Aorta (tissue), 5 donors: Measurements from ENCODE around the gene THAP5. TPM values are rescaled to one million over a fixed set of nuclear protein-coding genes. Genes with fewer than 3 reads are reported as not detected.

Experiments
- ATAC-seq: fragments of 200-7000 bp; cut with Tn5 transposase; one replicate; pipeline ENCODE4 v1.9.1; 2022; ENCODE audit warnings: moderate library complexity; ENCODE audit not compliant: low FRiP score
- DNase-seq, 2 donors: peaks; one replicate each; pipeline ENCODE4 v3.0.0-alpha.2; 2020
- H3K27ac ChIP-seq, 2 donors: one replicate each; pipeline ENCODE4 v1.5.1; 2013; ENCODE audit warnings: low read length in 2 of 2, mild to moderate bottlenecking in 2 of 2, moderate library complexity in 2 of 2, control low read depth in 1 of 2, inconsistent platforms in 1 of 2, low read depth in 1 of 2
- H3K27me3 ChIP-seq, 2 donors: one replicate each; pipeline ENCODE4 v1.6.1; 2013; ENCODE audit warnings: control low read depth in 1 of 2, low read length in 1 of 2, mild to moderate bottlenecking in 1 of 2, moderate library complexity in 1 of 2; ENCODE audit not compliant: insufficient read depth in 2 of 2, control insufficient read depth in 1 of 2
- H3K36me3 ChIP-seq, 2 donors: one replicate each; pipeline ENCODE4 v1.6.1; 2013; ENCODE audit warnings: control low read depth in 1 of 2, low read length in 1 of 2, mild to moderate bottlenecking in 1 of 2; ENCODE audit not compliant: insufficient read depth in 2 of 2, control insufficient read depth in 1 of 2
- H3K4me1 ChIP-seq, 2 donors: one replicate each; pipeline ENCODE4 v1.6.1; 2013; ENCODE audit warnings: low read length in 2 of 2, control low read depth in 1 of 2, mild to moderate bottlenecking in 1 of 2, moderate library complexity in 1 of 2; ENCODE audit not compliant: insufficient read depth in 2 of 2, control insufficient read depth in 1 of 2
- H3K4me3 ChIP-seq, 2 donors: one replicate each; pipeline ENCODE4 v1.5.1; 2013; ENCODE audit warnings: low read length in 2 of 2, control low read depth in 1 of 2, mild to moderate bottlenecking in 1 of 2
- H3K9me3 ChIP-seq: one replicate; pipeline ENCODE4 v1.6.1; 2013; ENCODE audit warnings: mild to moderate bottlenecking, low read length; ENCODE audit not compliant: control insufficient read depth
- WGBS, 2 donors: extraction: QIAGEN DNeasy Blood & Tissue Kit; methylation state at CpG; one replicate each; pipeline ENCODE4 v1.1.7; 2013; 5-methylcytosine and 5-hydroxymethylcytosine counted together
- intact Hi-C, 2 donors: fragments of 100-400 bp; cut with DNase I; formaldehyde crosslinking; loops; one replicate each; pipeline versions ENCODE4 v1.14.2 to v1.15.0; 2022
- long read RNA-seq, 2 donors: library from polyadenylated mRNA; unstranded; transcript quantifications; one replicate each; pipeline ENCODE4 v2.0.0, GENCODE V29; 2020 to 2021
- polyA plus RNA-seq, 2 donors: library from polyadenylated mRNA; stranded (reverse); fragments of 200-250 nt; gene quantifications; one replicate each; pipeline ENCODE4 v1.2.3, GENCODE V29; 2013
- total RNA-seq, 2 donors: library from RNA; stranded (reverse); fragmentation: NEBNext Ultra II Directional; extraction: Animal tissue kit (Norgen Biotek cat#: 25700); gene quantifications; one replicate each; pipeline ENCODE4 v1.2.1, GENCODE V29; 2021
- donor health status: healthy with polysubstance abuse.
- donor health status: Bipolar disorder and iron deficiency.
- donor health status: DM: no; HTN: no; CAD: no.
- donor health status: DM: no; HTN: no; CAD: no.
- donor health status: DM: yes; HTN: yes; CAD: no.

THAP5 gene, protein sequence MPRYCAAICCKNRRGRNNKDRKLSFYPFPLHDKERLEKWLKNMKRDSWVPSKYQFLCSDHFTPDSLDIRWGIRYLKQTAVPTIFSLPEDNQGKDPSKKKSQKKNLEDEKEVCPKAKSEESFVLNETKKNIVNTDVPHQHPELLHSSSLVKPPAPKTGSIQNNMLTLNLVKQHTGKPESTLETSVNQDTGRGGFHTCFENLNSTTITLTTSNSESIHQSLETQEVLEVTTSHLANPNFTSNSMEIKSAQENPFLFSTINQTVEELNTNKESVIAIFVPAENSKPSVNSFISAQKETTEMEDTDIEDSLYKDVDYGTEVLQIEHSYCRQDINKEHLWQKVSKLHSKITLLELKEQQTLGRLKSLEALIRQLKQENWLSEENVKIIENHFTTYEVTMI
- total RNA-seq (10 to 100 TPM; 23.6 to 27.4 TPM), polyA plus RNA-seq (10 to 100 TPM; 13.0 to 16.7 TPM)
- long read RNA-seq, donor 1, partial matches to known transcripts = 0 of 10 reads
- long read RNA-seq, donor 1, other reads (novel, unspliced or antisense) = 4 of 10 reads
- long read RNA-seq, donor 2, partial matches to known transcripts = 0 of 4 reads
- long read RNA-seq, donor 2, other reads (novel, unspliced or antisense) = 0 of 4 reads

DNA sequence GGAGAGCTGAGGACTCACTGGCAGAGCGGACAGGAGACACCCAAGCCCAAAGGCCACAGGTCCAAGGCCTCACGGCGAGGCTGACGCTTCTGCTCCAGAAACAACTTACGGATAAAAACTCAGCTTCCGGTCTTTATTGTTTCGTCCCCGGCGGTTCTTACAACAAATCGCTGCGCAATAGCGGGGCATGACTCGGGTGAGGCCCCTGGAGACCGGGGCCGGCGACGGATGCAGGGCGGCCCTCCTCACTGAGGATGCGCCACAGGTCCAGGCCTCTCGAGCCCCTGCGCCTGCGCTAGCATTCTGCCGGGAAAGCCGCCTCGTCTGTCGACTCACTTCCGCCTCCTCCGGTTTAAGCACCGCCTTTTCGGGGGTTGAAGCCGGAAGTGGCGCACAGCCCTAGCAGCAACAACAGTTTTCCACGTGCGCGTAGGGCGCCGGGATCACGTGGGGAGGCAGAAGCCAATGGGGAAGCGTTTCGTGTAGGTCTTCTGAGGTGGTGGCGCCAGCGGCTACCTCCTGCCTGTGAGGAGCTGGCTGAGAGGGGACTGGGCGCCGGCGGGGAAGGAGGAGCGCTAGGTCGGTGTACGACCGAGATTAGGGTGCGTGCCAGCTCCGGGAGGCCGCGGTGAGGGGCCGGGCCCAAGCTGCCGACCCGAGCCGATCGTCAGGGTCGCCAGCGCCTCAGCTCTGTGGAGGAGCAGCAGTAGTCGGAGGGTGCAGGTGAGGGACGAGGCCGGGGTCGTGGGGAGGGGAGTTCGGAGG lies at the start of gene THAP5, which contains the start of gene DNAJB9:
TSS of gene THAP5 (minus strand) at position 326 of the 765 bp plus-strand sequence. CDS start at position 189, 137 bp downstream.
TSS of gene DNAJB9 (plus strand) at position 494 of the 765 bp plus-strand sequence. CDS start 1,853 bp downstream, outside the sequence.
- Histone ChIP-seq H3K4me1 (no peaks in the 10 kb centered on the region), H3K27me3 (no peaks in the 10 kb centered on the region), H3K9me3 (no peaks in the 10 kb centered on the region), H3K4me3 (peak within 1 kb of the TSS; percentile 61 to 67), H3K27ac (peak within 1 kb of the TSS; percentile 93 to 97), H3K36me3 (peaks cover 0 to 3% of the 10 kb centered on the region in 2 donors)
- 0% methylated on average over 58 to 65 of the region's 65 CpGs for WGBS, 2 donors
- DNase-seq (peak; percentile 100), ATAC-seq (peak; percentile 100)
- intact Hi-C loops = loop anchor here (1.0 kb wide), 1 partner anchor 43 kb away; the partner anchor contains the start of gene PNPLA8 (in 2 of the 2)

DNA sequence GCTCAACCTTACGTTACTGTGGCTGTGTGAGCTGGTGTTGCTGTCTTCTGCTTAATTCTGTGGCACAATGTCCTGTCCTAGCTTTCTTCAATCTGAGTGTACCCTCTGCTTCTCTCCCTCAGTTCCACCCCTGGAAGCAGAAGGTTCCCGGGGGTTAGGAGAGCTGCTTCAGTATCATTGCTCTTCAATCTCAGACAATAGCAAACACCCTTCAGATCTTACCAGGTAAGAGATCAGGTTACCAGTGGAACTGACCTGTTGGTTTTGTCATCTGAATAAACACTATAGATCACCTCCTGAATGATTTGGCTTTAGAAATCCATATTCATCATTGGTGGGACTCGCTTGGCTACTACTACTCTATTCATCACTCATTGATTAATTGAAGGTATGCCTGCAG lies 48.5 kb upstream of the THAP5 start:
- 81 to 84% methylated on average over 3 of the region's 3 CpGs for WGBS, 2 donors
- DNase-seq (no peak), ATAC-seq (no peak)
- Histone ChIP-seq H3K27me3 (no peaks in the 10 kb centered on the region), H3K36me3 (no peaks in the 10 kb centered on the region), H3K9me3 (no peaks in the 10 kb centered on the region), H3K4me1 (no peaks in the 10 kb centered on the region), H3K4me3 (no peak overlapping the region), H3K27ac (no peak overlapping the region)
- intact Hi-C loops = no loop called here

DNA sequence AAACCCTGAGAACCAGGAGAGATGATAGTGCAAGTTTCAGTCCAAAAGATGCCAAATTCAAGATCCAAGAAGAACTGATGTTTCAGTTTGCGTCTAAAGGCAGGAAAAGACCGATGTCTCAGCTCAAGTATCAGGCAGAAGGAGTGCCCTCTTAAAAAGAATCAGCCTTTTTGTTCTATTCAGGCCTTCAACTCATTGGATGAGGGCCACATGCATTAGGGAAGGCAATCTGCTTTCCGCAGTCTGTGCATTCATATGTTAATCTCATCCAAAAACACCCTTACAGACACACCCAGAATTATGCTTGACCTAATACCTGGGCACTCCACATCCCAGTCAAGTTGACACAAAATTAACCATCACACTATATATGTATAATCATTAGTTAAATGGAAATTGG lies 45.4 kb upstream of the THAP5 start:
- Histone ChIP-seq H3K27ac (no peak overlapping the region), H3K4me3 (no peak overlapping the region), H3K36me3 (no peaks in the 10 kb centered on the region), H3K27me3 (no peaks in the 10 kb centered on the region), H3K9me3 (no peaks in the 10 kb centered on the region), H3K4me1 (no peaks in the 10 kb centered on the region)
- 95% methylated on average over 3 of the region's 3 CpGs for WGBS, 2 donors
- intact Hi-C loops = no loop called here
- ATAC-seq = no peak
- DNase-seq = no peak

DNA sequence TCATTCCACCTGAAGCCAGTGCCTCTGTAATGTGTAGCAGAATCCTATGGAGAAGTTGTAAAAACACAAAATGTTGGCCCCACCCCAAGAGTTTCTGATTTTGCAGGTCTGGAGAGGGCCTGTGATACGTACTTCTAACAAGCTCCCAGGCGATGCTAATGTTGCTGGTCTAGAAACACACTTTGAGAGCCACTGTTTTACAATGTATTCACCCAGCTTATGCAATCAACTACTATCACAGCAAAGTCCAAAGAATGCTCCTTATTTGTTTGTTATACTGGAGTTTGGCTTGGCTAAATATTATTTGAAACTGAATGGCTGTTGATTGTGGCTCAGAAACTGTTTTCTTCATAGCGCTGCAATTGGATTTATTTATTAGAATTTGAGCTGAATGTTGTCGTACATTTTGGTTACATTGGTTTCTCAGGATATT lies 44.5 kb upstream of the THAP5 start:
- no peaks in the 10 kb centered on the region for H3K36me3 ChIP-seq
- H3K4me1 ChIP-seq = no peaks in the 10 kb centered on the region
- DNase-seq (no peak), ATAC-seq (no peak)
- no peaks in the 10 kb centered on the region for H3K9me3 ChIP-seq
- no peak overlapping the region for H3K27ac ChIP-seq
- WGBS, 2 donors = 55 to 56% methylated on average over 4 of the region's 4 CpGs
- no peaks in the 10 kb centered on the region for H3K27me3 ChIP-seq
- intact Hi-C loops = no loop called here
- no peak overlapping the region for H3K4me3 ChIP-seq

DNA sequence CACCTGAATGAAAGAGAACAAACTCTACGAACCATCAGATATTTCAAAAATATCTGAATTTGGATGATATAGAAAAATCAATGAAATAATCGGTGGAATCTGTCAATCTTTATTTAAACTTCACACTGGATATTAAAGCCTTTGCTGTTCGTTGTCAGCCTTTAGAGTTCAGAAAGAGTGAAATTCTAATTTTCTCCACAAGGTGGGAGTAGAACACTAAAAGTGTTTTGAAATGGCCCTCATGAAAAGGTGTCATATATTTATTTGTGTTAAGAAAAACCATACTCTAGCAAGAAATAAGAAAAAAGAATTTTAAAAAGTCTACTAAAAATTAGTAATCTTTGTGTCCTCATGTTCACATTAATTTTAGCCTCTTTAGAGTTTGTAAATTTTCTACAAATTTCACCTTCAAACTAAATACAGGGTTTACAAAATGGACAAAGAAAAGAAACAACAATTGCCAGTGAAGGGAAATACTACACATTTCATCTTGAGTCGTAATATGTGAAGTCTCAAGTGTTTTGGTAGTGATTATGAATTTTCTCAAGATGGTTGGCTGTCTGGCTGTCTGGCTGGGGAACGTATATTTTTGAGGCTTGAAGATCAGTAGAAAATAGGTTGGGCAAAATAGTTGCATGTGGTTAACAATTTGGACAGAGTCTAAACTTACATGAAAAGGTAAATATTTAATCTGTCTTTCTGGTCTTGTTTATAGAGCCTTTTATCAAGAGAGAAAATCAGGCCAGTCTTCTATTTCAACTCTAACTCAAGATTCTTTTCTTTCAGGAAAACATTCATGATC lies 43.8 kb upstream of the THAP5 start:
- Histone ChIP-seq H3K27me3 (no peaks in the 10 kb centered on the region), H3K4me1 (no peaks in the 10 kb centered on the region), H3K4me3 (no peak overlapping the region), H3K9me3 (no peaks in the 10 kb centered on the region), H3K27ac (no peak overlapping the region), H3K36me3 (no peaks in the 10 kb centered on the region)
- DNase-seq (no peak), ATAC-seq (no peak)
- intact Hi-C loops = no loop called here
- WGBS, 2 donors = 7 to 11% methylated on average over 5 of the region's 5 CpGs

DNA sequence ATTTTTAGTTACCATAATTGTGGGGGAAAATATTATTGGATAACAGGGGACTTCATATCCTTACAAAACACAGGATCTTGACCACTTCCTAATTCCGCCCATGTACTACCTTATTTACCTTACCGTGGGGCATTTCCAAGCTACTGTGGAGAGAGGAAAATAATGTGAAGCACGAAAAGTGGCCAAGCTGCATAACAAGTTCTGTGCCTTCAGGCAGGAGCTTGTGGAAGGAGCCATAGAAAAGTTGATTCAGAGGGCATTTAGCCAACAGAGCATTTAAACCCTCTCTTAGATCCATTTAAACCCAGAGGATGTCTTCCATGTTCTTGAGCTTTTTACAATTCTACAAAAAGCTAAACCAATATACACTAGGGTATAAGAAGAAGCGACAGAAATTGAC lies 41.8 kb upstream of the THAP5 start:
- Histone ChIP-seq H3K27me3 (no peaks in the 10 kb centered on the region), H3K4me3 (no peak overlapping the region), H3K9me3 (no peaks in the 10 kb centered on the region), H3K27ac (no peak overlapping the region), H3K4me1 (no peaks in the 10 kb centered on the region), H3K36me3 (no peaks in the 10 kb centered on the region)
- ATAC-seq (no peak), DNase-seq (no peak)
- 62 to 78% methylated on average over 4 of the region's 4 CpGs for WGBS, 2 donors
- intact Hi-C loops = no loop called here

DNA sequence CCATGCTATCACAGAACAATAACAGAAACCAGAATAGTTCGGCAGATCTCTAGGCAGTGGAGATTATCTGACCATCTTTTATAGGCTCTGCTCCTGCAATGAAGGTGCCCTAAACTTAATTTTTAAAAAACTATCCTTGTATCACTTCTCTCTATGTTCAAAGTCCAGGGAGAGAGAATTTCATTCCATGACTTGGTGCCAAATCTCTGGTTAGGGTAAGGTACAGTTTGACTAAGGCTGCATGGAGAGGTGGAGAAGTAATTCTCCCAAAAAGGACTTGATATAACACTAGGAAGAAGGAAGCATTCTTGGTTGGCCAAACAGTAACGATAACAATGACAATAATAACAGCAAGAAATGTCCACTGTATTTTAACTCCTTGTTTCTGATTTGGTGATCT lies 40.1 kb upstream of the THAP5 start:
- no peaks in the 10 kb centered on the region for H3K27me3 ChIP-seq
- H3K36me3 ChIP-seq = no peaks in the 10 kb centered on the region
- intact Hi-C loops = no loop called here
- H3K4me1 ChIP-seq = no peaks in the 10 kb centered on the region
- ATAC-seq = no peak
- WGBS, 2 donors = 58 to 63% methylated on average over 2 of the region's 2 CpGs
- no peak overlapping the region for H3K27ac ChIP-seq
- no peak overlapping the region for H3K4me3 ChIP-seq
- no peaks in the 10 kb centered on the region for H3K9me3 ChIP-seq
- DNase-seq = no peak

DNA sequence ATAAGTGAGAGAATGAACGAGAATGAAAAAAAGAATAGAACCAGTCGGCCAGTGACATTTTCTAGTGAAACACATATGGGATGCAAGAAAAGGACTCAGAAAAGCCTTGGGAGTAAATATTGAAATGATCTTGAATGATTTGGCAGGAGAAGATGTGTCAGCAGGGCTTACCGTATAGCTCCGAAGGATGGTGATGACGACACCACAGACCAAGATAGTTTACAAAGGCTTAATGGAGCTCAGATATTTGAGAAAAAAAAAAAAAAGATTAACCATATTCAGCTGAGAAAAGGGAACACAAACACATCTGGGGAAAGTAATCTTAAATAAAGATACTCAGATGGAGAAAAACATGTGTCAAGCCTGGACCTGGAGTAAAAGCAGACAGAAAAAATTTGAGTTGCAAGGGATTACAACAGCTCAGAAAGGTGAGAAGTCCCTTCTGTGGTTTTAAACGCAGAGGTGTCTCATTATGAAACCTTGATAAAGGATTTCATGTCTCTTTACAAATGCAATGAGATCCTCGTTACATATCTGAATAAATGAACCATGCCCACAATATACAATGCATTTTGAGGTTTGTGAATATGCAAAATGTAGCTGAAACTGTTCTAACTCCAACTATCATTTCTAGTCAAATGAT lies 36.2 kb upstream of the THAP5 start:
- Histone ChIP-seq H3K9me3 (no peaks in the 10 kb centered on the region), H3K4me3 (no peak overlapping the region), H3K36me3 (no peaks in the 10 kb centered on the region), H3K27ac (no peak overlapping the region), H3K27me3 (no peaks in the 10 kb centered on the region), H3K4me1 (no peaks in the 10 kb centered on the region)
- WGBS, 2 donors = 81 to 82% methylated on average over 7 of the region's 7 CpGs
- intact Hi-C loops = no loop called here
- ATAC-seq (no peak), DNase-seq (no peak)
